Measurements from ENCODE around the gene SLC22A13. TPM values are rescaled to one million over a fixed set of nuclear protein-coding genes. Genes with fewer than 3 reads are reported as not detected.

Gene SLC22A13
- total RNA-seq: 0.62 to 2.9 TPM (median 0.97 TPM) in 3 replicates
- long read RNA-seq: 0 reads

- Mint-ChIP-seq H3K9me3 (ENCODE audit: low read depth) (no peaks in the 10 kb centered on the region), H3K4me3 (ENCODE audit: unreplicated experiment) (no peak within 1 kb of the TSS), H3K27me3 (ENCODE audit: low read depth) (no peaks in the 10 kb centered on the region), H3K4me1 (ENCODE audit: low read depth) (peaks cover 17% of the 10 kb centered on the region), H3K27ac (ENCODE audit: unreplicated experiment) (peak within 1 kb of the TSS; percentile 52), H3K36me3 (ENCODE audit: low read depth) (peaks cover 18% of the 10 kb centered on the region)
- DNase-seq (ENCODE audit: low spot score): no peak
- TF ChIP-seq, protein P1, sequence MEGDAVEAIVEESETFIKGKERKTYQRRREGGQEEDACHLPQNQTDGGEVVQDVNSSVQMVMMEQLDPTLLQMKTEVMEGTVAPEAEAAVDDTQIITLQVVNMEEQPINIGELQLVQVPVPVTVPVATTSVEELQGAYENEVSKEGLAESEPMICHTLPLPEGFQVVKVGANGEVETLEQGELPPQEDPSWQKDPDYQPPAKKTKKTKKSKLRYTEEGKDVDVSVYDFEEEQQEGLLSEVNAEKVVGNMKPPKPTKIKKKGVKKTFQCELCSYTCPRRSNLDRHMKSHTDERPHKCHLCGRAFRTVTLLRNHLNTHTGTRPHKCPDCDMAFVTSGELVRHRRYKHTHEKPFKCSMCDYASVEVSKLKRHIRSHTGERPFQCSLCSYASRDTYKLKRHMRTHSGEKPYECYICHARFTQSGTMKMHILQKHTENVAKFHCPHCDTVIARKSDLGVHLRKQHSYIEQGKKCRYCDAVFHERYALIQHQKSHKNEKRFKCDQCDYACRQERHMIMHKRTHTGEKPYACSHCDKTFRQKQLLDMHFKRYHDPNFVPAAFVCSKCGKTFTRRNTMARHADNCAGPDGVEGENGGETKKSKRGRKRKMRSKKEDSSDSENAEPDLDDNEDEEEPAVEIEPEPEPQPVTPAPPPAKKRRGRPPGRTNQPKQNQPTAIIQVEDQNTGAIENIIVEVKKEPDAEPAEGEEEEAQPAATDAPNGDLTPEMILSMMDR (IDR thresholded peaks at IDR 0.05): no peak
Observed at GRCh38 chr3:38265604-38266307, at the start of gene SLC22A13. SLC22A13 (plus strand) TSS chr3:38265812; CDS start chr3:38265861, 49 bp downstream.

GRCh38 chr3:38219609-38220197, 45.9 kb upstream of the SLC22A13 start:
- H3K4me1 Mint-ChIP-seq (ENCODE audit: low read depth): peaks cover 8% of the 10 kb centered on the region
- no peak for DNase-seq (ENCODE audit: low spot score)
- no peaks in the 10 kb centered on the region for H3K27me3 Mint-ChIP-seq (ENCODE audit: low read depth)
- no peak overlapping the region for H3K27ac Mint-ChIP-seq (ENCODE audit: unreplicated experiment)
- no peak overlapping the region for H3K4me3 Mint-ChIP-seq (ENCODE audit: unreplicated experiment)
- H3K9me3 Mint-ChIP-seq (ENCODE audit: low read depth): no peaks in the 10 kb centered on the region
- TF ChIP-seq, protein P1 (IDR thresholded peaks at IDR 0.05): no peak
- H3K36me3 Mint-ChIP-seq (ENCODE audit: low read depth): peaks cover 26% of the 10 kb centered on the region

DNA sequence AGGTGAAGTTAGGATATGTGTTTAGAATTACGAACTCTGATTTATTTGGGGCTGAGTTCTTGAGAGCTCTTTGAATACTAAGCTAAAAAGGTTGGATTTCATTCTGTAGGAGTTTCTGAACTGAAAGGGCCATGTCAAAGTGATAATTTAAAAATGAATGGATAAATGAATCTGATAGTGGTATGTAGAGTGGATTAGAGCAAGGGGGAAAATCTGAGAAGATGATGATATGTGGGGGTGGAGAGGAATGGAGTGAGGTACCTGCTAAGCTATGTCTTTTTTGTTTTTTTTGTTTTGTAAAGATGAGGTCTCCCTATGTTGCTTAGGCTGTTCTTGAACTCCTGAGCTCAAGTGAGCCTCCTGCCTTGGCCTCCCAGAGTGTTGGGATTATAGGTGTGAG, 44.6 kb upstream of the SLC22A13 start:
- no peak overlapping the region for H3K4me3 Mint-ChIP-seq (ENCODE audit: unreplicated experiment)
- H3K36me3 Mint-ChIP-seq (ENCODE audit: low read depth): peaks cover 31% of the 10 kb centered on the region
- no peak overlapping the region for H3K27ac Mint-ChIP-seq (ENCODE audit: unreplicated experiment)
- peaks cover 12% of the 10 kb centered on the region for H3K4me1 Mint-ChIP-seq (ENCODE audit: low read depth)
- DNase-seq (ENCODE audit: low spot score): no peak
- TF ChIP-seq, protein P1 (IDR thresholded peaks at IDR 0.05): no peak
- H3K27me3 Mint-ChIP-seq (ENCODE audit: low read depth): no peaks in the 10 kb centered on the region
- no peaks in the 10 kb centered on the region for H3K9me3 Mint-ChIP-seq (ENCODE audit: low read depth)

DNA sequence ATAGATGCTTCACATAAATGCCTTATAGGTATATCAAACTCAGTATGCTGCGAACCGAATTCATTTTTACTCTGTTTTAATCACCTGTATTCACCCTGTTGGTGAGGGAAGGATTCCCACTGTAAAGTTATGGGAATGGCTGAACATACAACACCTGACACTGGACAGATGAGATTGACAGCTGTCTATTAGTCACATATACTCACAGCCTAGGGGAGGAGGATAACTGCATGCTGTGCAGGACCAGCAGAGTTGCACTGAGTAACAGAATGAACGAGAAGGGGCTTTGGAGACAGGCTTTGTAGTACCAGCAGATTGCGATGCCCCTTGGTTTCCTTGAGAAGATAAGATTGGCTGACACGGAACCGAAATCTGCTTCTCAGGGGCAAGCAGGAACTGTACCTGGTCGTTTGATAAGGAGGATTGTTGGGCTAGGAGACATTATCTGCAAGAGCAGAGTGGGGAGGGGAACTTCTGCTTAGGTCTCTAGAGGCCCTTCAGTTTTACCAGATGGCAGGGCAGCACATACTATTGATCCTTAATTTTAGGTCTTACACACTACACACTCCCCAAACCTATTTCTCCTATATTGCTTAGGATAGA, 43.5 kb upstream of the SLC22A13 start:
- no peaks in the 10 kb centered on the region for H3K27me3 Mint-ChIP-seq (ENCODE audit: low read depth)
- peaks cover 19% of the 10 kb centered on the region for H3K4me1 Mint-ChIP-seq (ENCODE audit: low read depth)
- peaks cover 27% of the 10 kb centered on the region for H3K36me3 Mint-ChIP-seq (ENCODE audit: low read depth)
- no peak for DNase-seq (ENCODE audit: low spot score)
- no peak overlapping the region for H3K4me3 Mint-ChIP-seq (ENCODE audit: unreplicated experiment)
- H3K9me3 Mint-ChIP-seq (ENCODE audit: low read depth): no peaks in the 10 kb centered on the region
- H3K27ac Mint-ChIP-seq (ENCODE audit: unreplicated experiment): no peak overlapping the region
- TF ChIP-seq, protein P1 (IDR thresholded peaks at IDR 0.05): no peak

DNA sequence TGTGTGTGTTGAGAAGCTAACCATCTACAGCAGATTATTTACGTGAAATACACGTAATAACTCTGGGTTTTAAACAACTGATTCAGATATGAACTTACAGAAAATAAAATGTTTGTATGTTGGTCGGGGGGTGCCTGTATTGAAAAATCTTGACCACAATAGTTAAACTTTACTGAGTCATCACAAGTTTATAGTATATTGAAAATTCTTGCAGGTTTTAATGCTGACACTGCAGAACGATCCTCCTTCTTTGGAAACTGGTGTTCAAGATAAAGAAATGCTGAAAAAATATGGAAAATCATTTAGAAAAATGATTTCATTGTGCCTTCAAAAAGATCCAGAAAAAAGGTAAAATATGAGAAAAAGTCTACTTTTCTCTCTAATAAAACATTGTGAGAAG, 41.3 kb upstream of the SLC22A13 start:
- Mint-ChIP-seq H3K36me3 (ENCODE audit: low read depth) (peaks cover 26% of the 10 kb centered on the region), H3K27ac (ENCODE audit: unreplicated experiment) (no peak overlapping the region), H3K4me3 (ENCODE audit: unreplicated experiment) (no peak overlapping the region), H3K4me1 (ENCODE audit: low read depth) (peaks cover 27% of the 10 kb centered on the region), H3K9me3 (ENCODE audit: low read depth) (peaks cover 3% of the 10 kb centered on the region), H3K27me3 (ENCODE audit: low read depth) (no peaks in the 10 kb centered on the region)
- TF ChIP-seq, protein P1 (IDR thresholded peaks at IDR 0.05): no peak
- DNase-seq (ENCODE audit: low spot score): no peak
